ENCODE data around the gene BIRC6.
"Not testable (repeated sequence)": the region's sequence is repeated elsewhere in the genome, so short reads cannot be mapped to it uniquely, and the experiment has no call there.

BIRC6 gene

GRCh38 chr2:32522770-32523169, 165.9 kb downstream of the BIRC6 start:
- peak; percentile 9 for DNase-seq

GRCh38 chr2:32523686-32524085, 166.9 kb downstream of the BIRC6 start:
- DNase-seq, result no peak

- no peak for DNase-seq
These were observed 175.5 kb downstream of the BIRC6 start for GRCh38 chr2:32532341-32532740.

GRCh38 chr2:32532961-32533360, 176.1 kb downstream of the BIRC6 start:
- no peak for DNase-seq

GRCh38 chr2:32534831-32535230, 178.0 kb downstream of the BIRC6 start:
- no peak for DNase-seq

GRCh38 chr2:32538735-32539134, 181.9 kb downstream of the BIRC6 start:
- no peak for DNase-seq

- DNase-seq, result not testable (repeated sequence)
These were observed 195.7 kb downstream of the BIRC6 start for GRCh38 chr2:32552483-32552882.

GRCh38 chr2:32553829-32554432, 197.1 kb downstream of the BIRC6 start:
- peak; percentile 43 for DNase-seq

GRCh38 chr2:32558492-32558891, 201.7 kb downstream of the BIRC6 start:
- DNase-seq, result no peak

- DNase-seq, result no peak
These were observed 202.3 kb downstream of the BIRC6 start for GRCh38 chr2:32559136-32559535.

- DNase-seq, result no peak
These were observed 206.1 kb downstream of the BIRC6 start for GRCh38 chr2:32562906-32563305.

GRCh38 chr2:32564417-32565035, 207.7 kb downstream of the BIRC6 start:
- DNase-seq, result no peak

GRCh38 chr2:32565902-32566301, 209.1 kb downstream of the BIRC6 start:
- no peak for DNase-seq

GRCh38 chr2:32572030-32572429, 215.2 kb downstream of the BIRC6 start:
- no peak for DNase-seq

GRCh38 chr2:32572737-32573136, 215.9 kb downstream of the BIRC6 start:
- no peak for DNase-seq

GRCh38 chr2:32591669-32592463, 235.0 kb downstream of the BIRC6 start:
- DNase-seq, result no peak

- no peak for DNase-seq
These were observed 237.8 kb downstream of the BIRC6 start for GRCh38 chr2:32594573-32594972.

- no peak for DNase-seq
These were observed 254.5 kb downstream of the BIRC6 start for GRCh38 chr2:32611366-32611765.

- no peak for DNase-seq
These were observed 254.9 kb downstream of the BIRC6 start for GRCh38 chr2:32611771-32612170.

- no peak for DNase-seq
These were observed 257.3 kb downstream of the BIRC6 start for GRCh38 chr2:32614084-32614483.

- DNase-seq, result no peak
These were observed 260.9 kb downstream of the BIRC6 start for GRCh38 chr2:32617599-32618189.

GRCh38 chr2:32622570-32623310, 265.9 kb downstream of the BIRC6 start:
- DNase-seq, result no peak

GRCh38 chr2:32623311-32623706, 266.5 kb downstream of the BIRC6 start:
- no peak for DNase-seq

Measured in HCEC 1CT (cell line).